Neural crest cell (in vitro differentiated cells): ENCODE measurements around the gene ZMIZ1. TPM values are rescaled to one million over a fixed set of nuclear protein-coding genes. Genes with fewer than 3 reads are reported as not detected.
A peak's percentile ranks its signal among the peaks of the same experiment; 100 is the strongest.

ENCODE experiments used
- DNase-seq: peaks from one replicate; pipeline ENCODE4 v3.0.0; 2021; ENCODE audit warnings: low read depth, mixed read lengths, low spot score
- H3K27ac Mint-ChIP-seq: one replicate; pipeline ENCODE4 v1.8.0; 2021; ENCODE audit warnings: mild to moderate bottlenecking, mixed read lengths; ENCODE audit not compliant: unreplicated experiment
- H3K27me3 Mint-ChIP-seq: 2 replicates; pipeline ENCODE4 v1.8.0; 2021; ENCODE audit warnings: low read depth, mild to moderate bottlenecking, mixed read lengths
- H3K36me3 Mint-ChIP-seq: 2 replicates; pipeline ENCODE4 v1.8.0; 2021; ENCODE audit warnings: low read depth, mild to moderate bottlenecking, mixed read lengths
- H3K4me1 Mint-ChIP-seq: 2 replicates; pipeline ENCODE4 v1.8.0; 2021; ENCODE audit warnings: mixed read lengths
- H3K4me3 Mint-ChIP-seq: one replicate; pipeline ENCODE4 v1.8.0; 2021; ENCODE audit warnings: mild to moderate bottlenecking, mixed read lengths
- H3K9me3 Mint-ChIP-seq: 2 replicates; pipeline ENCODE4 v1.8.0; 2021; ENCODE audit warnings: mixed read lengths
- CTCF ChIP-seq: fragments of 200-600 bp; sonication (generic); conservative IDR thresholded peaks from 2 replicates; pipeline ENCODE4 v1.5.0; 2021; ENCODE audit warnings: antibody characterized with exemption, mild to moderate bottlenecking
- total RNA-seq: library from RNA; stranded (reverse); gene quantifications from 2 replicates; pipeline ENCODE4 v1.2.1, GENCODE V29; 2021

Gene ZMIZ1
- total RNA-seq, 1 donor from 2014 or later, result 92.0 TPM

DNA sequence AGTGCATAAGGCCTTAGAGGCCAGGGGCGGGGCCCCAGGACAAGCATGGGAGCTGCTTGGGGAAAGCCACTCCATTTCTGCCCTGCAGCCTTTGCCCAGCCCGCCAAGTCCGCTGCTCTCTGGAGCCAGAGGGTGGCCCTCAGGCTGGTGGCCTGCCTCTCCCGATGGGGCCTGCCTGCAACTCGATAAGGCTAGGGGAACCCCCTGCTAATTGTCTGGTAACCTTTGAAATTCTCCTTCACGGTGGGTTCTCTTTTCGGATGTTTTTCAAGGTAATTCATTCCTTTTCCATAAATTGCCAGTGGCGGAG is 94.9 kb downstream of the ZMIZ1 start:
- Mint-ChIP-seq H3K4me3 (no peak overlapping the region), H3K4me1 (peaks cover 42% of the 10 kb centered on the region), H3K9me3 (no peaks in the 10 kb centered on the region), H3K27ac (no peak overlapping the region), H3K27me3 (no peaks in the 10 kb centered on the region), H3K36me3 (no peaks in the 10 kb centered on the region)
- DNase-seq, result no peak
- TF ChIP-seq CTCF, result no peak

GRCh38 chr10:79164075-79164474 is 95.3 kb downstream of the ZMIZ1 start:
- no peak for DNase-seq
- peaks cover 42% of the 10 kb centered on the region for H3K4me1 Mint-ChIP-seq
- no peaks in the 10 kb centered on the region for H3K27me3 Mint-ChIP-seq
- no peak for TF ChIP-seq CTCF
- H3K27ac Mint-ChIP-seq, result peak overlapping the region; percentile 24
- no peaks in the 10 kb centered on the region for H3K36me3 Mint-ChIP-seq
- no peaks in the 10 kb centered on the region for H3K9me3 Mint-ChIP-seq
- no peak overlapping the region for H3K4me3 Mint-ChIP-seq

DNA sequence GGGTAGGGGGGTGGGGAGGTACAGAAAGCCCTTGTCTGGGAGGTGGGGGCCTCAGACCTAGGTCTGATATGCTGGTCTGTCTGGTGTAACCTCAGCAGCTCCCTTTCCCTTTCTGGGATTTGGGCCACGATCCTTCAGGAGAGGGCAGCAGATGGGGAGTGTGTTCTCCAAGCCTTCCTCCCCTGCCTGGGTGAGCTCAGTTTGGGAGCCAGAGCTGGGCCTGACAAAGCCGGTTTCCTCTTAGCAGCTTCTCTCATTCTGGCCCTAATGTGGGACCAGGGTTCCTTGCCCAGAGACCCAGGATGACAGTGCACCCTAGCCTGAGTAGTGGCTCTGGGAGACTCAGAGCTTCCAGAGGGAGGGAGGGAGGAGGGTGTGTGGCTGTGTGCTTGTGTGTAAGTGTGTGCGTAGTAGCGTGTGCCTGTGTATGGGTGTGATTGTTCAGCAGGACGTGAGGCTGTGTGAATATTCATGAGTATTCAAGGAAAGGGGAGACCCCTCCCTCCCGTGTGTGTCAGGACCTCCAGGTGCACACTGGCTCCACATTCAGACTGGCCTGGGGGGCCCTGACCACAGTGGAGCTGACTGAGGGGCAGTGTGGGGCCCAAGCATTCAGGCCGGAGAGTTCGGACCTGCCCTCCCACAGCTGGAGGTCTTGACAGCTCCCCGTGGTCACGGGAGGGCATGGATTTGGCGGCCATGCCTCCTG is 96.5 kb downstream of the ZMIZ1 start:
- DNase-seq, result no peak
- Mint-ChIP-seq H3K4me1 (peaks cover 38% of the 10 kb centered on the region), H3K9me3 (no peaks in the 10 kb centered on the region), H3K4me3 (no peak overlapping the region), H3K27ac (no peak overlapping the region), H3K27me3 (no peaks in the 10 kb centered on the region), H3K36me3 (no peaks in the 10 kb centered on the region)
- no peak for TF ChIP-seq CTCF

GRCh38 chr10:79166312-79166721 is 97.6 kb downstream of the ZMIZ1 start:
- H3K4me3 Mint-ChIP-seq, result no peak overlapping the region
- no peak for TF ChIP-seq CTCF
- no peaks in the 10 kb centered on the region for H3K27me3 Mint-ChIP-seq
- H3K9me3 Mint-ChIP-seq, result no peaks in the 10 kb centered on the region
- no peaks in the 10 kb centered on the region for H3K36me3 Mint-ChIP-seq
- no peak for DNase-seq
- H3K4me1 Mint-ChIP-seq, result peaks cover 35% of the 10 kb centered on the region
- H3K27ac Mint-ChIP-seq, result no peak overlapping the region

- Mint-ChIP-seq H3K4me3 (no peak overlapping the region), H3K36me3 (no peaks in the 10 kb centered on the region), H3K4me1 (peaks cover 31% of the 10 kb centered on the region), H3K27me3 (no peaks in the 10 kb centered on the region), H3K27ac (no peak overlapping the region), H3K9me3 (no peaks in the 10 kb centered on the region)
- no peak for TF ChIP-seq CTCF
- no peak for DNase-seq
These were observed 98.0 kb downstream of the ZMIZ1 start for GRCh38 chr10:79166741-79167140.
